ENCODE measurements around the gene LY6G5B.
"Not testable (repeated sequence)": the region's sequence is repeated elsewhere in the genome, so short reads cannot be mapped to it uniquely, and the experiment has no call there.

LY6G5B gene

GRCh38 chr6:31691078-31691463, 21.3 kb downstream of the LY6G5B start:
- DNase-seq (ENCODE audit: low spot score): no peak

- DNase-seq (ENCODE audit: low spot score): no peak
Measured at GRCh38 chr6:31691564-31692108, 21.9 kb downstream of the LY6G5B start.

- no peak for DNase-seq (ENCODE audit: low spot score)
Measured at GRCh38 chr6:31692353-31692752, 22.6 kb downstream of the LY6G5B start.

- no peak for DNase-seq (ENCODE audit: low spot score)
Measured at GRCh38 chr6:31692886-31693285, 23.1 kb downstream of the LY6G5B start.

GRCh38 chr6:31693535-31693934, 23.8 kb downstream of the LY6G5B start:
- DNase-seq (ENCODE audit: low spot score): no peak

GRCh38 chr6:31697555-31697954, 27.8 kb downstream of the LY6G5B start:
- no peak for DNase-seq (ENCODE audit: low spot score)

GRCh38 chr6:31700740-31701401, 31.1 kb downstream of the LY6G5B start:
- DNase-seq (ENCODE audit: low spot score): no peak

- DNase-seq (ENCODE audit: low spot score): peak; percentile 70
Measured at GRCh38 chr6:31701666-31702404, 32.1 kb downstream of the LY6G5B start.

GRCh38 chr6:31702405-31702818, 32.6 kb downstream of the LY6G5B start:
- DNase-seq (ENCODE audit: low spot score): no peak

GRCh38 chr6:31702819-31703716, 33.3 kb downstream of the LY6G5B start, which contains the start of gene ABHD16A:
ABHD16A (minus strand) TSS chr6:31703324; CDS start chr6:31703281, 43 bp downstream.
- DNase-seq (ENCODE audit: low spot score): peak; percentile 99

- no peak for DNase-seq (ENCODE audit: low spot score)
Measured at GRCh38 chr6:31705931-31706330, 36.2 kb downstream of the LY6G5B start.

GRCh38 chr6:31706599-31706998, 36.8 kb downstream of the LY6G5B start, which contains the start of gene LY6G6F:
LY6G6F (plus strand) TSS chr6:31706866; CDS start chr6:31706907, 41 bp downstream.
- DNase-seq (ENCODE audit: low spot score): no peak

GRCh38 chr6:31707701-31708100, 37.9 kb downstream of the LY6G5B start:
- no peak for DNase-seq (ENCODE audit: low spot score)

- DNase-seq (ENCODE audit: low spot score): no peak
Measured at GRCh38 chr6:31708224-31708623, 38.4 kb downstream of the LY6G5B start.

- DNase-seq (ENCODE audit: low spot score): not testable (repeated sequence)
Measured at GRCh38 chr6:31709157-31709556, 39.4 kb downstream of the LY6G5B start.

- no peak for DNase-seq (ENCODE audit: low spot score)
Measured at GRCh38 chr6:31710523-31711219, 40.9 kb downstream of the LY6G5B start.

GRCh38 chr6:31711233-31711632, 41.5 kb downstream of the LY6G5B start:
- DNase-seq (ENCODE audit: low spot score): no peak

GRCh38 chr6:31712296-31712695, 42.5 kb downstream of the LY6G5B start:
- no peak for DNase-seq (ENCODE audit: low spot score)

- no peak for DNase-seq (ENCODE audit: low spot score)
Measured at GRCh38 chr6:31713465-31713864, 43.7 kb downstream of the LY6G5B start.

- DNase-seq (ENCODE audit: low spot score): no peak
Measured at GRCh38 chr6:31713991-31714684, 44.4 kb downstream of the LY6G5B start.
